ENCODE data around the gene ZNF595. TPM values are rescaled to one million over a fixed set of nuclear protein-coding genes. Genes with fewer than 3 reads are reported as not detected.
"Not testable (repeated sequence)": the region's sequence is repeated elsewhere in the genome, so short reads cannot be mapped to it uniquely, and the experiment has no call there.

The ZNF595 gene
- total RNA-seq, 1 donor from 2014 or later = 6.9 TPM

DNA sequence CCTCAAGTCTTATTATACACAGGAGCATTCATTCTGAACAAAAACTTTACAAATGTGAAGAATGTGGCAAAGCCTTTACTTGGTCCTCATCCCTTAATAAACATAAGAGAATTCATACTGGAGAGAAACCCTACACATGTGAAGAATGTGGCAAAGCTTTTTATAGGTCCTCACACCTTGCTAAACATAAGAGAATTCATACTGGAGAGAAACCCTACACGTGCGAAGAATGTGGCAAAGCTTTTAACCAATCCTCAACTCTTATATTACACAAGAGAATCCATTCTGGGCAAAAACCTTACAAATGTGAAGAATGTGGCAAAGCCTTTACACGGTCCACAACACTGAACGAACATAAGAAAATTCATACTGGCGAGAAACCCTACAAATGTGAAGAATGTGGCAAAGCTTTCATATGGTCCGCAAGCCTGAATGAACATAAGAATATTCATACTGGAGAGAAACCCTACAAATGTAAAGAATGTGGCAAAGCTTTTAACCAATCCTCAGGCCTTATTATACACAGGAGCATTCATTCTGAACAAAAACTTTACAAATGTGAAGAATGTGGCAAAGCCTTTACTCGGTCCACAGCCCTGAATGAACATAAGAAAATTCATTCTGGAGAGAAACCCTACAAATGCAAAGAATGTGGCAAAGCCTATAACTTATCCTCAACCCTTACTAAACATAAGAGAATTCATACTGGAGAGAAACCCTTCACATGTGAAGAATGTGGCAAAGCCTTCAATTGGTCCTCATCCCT, 33.6 kb downstream of the ZNF595 start:
- ATAC-seq = not testable (repeated sequence)

DNA sequence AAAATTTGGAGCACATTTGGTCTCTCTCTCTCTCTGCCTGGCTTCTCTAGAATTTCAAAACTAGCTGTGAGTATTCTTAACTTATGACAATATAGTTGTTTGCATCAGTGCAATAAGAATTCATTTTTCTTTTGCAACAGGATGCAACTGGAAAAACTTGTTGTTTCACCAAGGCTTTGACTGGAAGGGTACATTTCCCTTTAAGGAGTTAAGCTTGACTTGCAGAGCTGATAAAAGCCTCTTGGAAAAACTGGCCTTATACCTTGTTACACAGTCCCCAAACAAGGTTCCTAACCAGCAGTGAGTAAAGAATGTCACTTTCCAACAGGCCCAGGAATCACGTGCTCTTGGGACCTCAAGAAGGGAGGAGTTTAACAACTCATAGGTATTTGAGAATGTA, 45.3 kb downstream of the ZNF595 start:
- no peak for ATAC-seq

DNA sequence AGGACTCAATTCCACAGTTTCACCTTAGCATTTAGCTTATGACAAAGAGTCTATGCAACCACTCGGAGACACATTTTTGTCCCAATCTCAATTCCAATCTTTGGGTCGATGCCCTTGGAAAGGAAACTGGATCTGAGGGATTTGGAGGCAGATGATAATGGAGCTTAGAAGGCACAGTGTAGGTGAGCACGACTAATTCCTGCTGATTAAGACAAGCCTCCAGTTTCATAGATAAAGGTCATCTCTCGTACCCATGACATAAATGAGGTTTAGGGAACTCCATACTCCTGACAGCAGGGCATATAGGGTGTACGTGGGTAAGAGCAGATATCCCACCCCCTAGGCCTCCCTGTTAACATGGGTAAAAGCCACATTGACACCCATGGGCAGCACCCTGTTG, 46.7 kb downstream of the ZNF595 start:
- ATAC-seq = no peak

DNA sequence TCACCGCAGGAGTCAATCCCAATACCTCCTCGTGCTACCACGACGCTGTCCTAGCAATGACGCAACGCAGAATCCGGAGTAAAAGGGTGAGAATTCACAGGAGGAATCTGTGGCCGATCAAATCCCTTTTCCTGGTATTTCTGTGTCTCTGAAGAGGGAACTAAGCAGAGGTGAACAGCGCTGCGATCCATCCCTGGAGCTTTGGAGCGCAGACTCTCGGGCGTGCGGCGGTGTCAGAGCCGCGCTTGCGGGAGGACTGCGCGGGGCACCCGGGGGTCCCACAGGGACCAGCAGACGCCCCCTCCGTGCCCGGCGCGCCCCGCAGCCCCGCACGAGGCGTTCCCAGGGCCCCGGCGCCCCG, 53.9 kb downstream of the ZNF595 start:
- ATAC-seq = no peak

DNA sequence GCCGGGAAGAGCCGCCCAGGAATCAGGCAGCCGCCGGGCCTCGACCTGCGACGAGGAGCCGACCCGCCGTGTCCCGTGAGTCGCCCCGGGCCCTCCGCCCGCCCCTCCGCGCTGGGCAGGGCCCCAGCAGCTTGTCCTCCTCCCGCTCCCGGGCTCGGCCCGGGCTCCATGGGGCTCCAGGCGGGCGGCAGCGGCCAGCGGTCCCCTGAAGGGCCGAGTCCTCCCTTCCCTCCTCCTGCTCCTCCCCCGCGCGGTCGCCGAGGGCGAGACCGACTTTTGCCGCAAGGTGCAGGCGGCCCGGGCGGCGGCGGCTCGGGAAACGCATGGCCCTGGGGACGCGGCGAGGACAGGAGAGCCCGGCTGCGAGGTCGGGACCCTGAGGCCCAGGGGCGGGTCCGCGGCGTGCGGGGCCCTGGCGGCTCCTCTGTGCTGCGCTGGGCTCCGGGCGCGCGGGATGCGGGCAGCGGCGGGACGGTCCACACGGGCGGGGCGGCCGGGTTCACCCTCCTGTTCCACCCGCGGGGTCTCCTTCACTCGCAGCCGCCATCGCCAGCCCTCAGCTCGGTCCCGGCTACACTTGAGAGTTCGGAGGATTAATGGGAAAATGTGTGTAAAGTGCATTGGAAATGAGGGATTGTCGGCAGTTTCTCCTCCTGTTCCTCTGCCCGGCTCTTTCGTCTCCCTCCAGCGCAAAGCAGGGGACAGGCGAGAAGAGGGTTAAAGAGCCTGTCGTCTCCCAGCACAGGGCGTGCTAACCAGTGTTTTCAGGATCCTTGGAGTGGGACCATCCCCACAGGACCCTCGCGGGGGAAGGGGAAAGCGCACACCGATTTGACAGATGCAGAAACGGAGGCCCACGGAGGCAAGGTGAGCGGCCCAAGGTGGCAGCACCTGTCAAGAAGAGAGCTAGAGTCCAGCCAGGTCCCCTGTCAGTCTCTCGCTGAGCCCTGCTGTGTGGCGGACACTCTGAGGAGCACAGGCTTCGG, 54.6 kb downstream of the ZNF595 start:
- no peak for ATAC-seq

DNA sequence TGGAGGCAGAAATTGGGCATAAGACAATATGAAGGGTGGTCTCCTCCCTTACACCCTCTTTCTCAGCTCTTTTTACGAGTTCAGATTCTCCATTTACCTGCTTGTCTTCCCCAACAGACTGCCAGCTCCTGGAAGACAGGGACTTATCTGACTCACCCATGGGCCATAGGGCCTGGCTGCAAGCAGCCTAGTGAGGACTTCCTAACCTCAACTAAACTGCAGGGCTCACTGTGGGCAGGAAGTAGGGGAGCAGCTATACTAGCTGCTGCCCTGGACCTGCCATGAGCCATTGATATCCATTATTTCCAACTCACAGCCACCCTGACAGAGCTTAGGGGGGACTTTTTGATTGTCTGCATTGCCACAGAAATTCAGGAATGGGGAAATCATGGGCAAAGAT, 59.6 kb downstream of the ZNF595 start:
- no peak for ATAC-seq

DNA sequence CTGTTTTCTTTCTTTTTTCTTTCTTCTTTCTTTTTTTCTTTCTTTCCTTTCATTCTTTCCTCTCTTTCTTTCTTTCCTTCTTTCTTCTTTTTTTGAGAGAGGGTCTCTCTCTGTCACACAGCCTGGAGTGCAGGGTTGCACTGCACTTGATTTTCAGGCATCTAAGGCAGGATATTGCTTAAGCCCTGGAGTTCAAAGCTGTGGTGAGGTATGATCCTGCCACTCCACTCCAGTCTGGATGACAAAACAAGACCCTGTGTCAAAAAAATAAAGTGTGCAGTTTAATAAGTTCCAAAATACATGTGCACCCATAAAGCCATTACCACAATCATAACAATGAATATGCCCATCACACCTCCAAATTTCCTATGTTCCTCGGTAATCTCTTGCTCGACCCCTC, 60.6 kb downstream of the ZNF595 start:
- ATAC-seq = no peak

DNA sequence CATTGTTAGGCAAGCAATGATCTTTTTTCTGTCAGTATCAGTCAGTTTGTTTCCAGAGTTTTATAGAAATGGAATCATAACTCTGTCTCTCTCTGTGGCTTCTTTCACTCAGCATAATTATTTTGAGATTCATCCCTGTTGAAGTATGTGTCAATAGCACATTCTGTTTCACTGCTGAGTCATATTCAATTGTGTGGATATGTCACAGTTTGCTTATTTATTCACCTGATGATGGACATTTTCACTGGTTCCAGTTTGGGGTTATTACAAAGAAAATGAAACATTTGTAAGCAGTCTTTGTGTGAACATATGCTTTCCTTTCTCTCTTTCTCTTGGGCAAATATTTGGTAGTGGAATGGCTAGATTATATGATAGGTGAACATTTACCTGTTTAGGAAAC, 61.0 kb downstream of the ZNF595 start:
- ATAC-seq = no peak

DNA sequence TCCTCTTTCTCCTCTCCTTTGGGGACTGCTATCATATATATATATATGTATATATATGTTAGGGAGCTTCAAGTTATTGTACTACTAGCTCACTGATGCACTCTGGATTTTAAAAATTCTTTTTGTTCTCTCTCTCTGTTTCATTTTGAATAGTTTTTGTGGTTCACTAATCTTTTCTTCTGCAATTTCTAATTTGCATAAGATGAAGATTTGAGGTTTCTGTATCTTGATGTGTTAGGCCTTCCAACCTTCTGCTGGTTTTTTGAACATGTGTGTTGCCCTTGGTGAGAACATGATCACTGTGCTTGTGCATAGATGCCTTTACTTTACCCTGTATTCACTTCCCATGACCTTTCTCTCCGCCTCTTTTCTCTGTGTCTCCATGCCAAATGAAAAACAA, 63.4 kb downstream of the ZNF595 start:
- no peak for ATAC-seq

DNA sequence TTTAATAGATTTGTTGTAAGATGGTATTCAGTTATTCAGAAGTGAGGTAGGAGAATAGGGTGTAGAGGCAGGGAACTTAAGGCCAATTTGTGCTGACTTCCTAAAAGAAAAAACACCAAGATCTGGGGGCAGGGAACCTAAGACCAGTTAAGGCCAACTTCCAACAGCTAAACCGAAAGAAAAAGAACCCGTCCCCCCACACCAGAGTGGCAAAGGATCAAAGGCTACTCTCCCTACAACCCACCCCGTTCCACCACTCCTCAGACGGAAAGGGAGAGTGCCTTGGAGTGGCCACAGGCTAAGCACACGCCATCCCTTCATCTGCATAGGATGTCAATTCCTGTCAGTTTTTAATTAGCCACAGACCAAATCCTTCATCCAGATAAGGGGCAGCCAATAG, 67.5 kb downstream of the ZNF595 start:
- ATAC-seq = no peak

DNA sequence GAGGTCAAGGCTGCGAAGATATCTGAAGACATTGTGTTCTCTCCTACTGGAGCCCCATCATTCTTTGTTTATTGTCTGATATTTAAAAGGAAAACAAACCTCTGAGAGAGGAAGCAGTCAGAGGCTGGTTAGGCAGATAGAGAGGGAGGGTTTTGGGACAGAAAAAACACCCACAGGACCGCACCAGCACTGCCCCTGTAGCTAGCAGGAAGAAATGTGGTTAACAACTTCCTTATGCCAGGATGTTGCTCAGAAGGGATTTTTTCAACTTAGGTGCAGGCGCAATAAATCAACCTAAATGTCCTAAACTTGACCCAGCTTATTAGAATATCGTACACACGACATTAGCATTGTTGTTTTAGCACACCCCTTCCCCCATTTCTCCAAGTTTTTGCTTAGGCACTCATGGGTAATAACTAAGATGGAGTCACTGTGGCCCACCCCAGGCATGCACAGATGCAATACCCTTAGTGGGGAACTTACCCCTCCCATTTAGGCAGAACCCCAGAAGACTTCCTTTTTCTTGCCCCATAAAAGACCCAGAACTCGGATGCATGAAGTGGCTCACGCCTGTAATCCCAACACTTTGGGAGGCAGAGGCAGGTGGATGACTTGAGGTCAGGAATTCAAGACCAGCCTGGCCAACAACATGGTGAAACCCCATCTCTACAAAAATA, 68.4 kb downstream of the ZNF595 start:
- ATAC-seq = no peak

DNA sequence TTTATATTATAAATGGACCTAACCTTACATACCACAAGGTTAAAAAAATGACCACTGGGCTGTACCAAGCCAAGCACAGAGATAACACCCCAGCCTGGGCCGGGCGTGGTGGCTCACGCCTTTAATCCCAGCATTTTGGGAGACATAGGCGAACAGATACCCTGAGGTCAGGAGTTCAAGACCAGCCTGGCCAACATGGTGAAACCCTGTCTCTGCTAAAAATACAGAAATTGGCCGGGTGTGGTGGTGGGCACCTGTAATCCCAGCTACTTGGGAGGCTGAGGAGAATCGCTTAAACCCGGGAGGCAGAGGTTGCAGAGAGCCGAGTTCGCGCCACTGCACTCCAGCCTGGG, 70.8 kb downstream of the ZNF595 start:
- not testable (repeated sequence) for ATAC-seq

DNA sequence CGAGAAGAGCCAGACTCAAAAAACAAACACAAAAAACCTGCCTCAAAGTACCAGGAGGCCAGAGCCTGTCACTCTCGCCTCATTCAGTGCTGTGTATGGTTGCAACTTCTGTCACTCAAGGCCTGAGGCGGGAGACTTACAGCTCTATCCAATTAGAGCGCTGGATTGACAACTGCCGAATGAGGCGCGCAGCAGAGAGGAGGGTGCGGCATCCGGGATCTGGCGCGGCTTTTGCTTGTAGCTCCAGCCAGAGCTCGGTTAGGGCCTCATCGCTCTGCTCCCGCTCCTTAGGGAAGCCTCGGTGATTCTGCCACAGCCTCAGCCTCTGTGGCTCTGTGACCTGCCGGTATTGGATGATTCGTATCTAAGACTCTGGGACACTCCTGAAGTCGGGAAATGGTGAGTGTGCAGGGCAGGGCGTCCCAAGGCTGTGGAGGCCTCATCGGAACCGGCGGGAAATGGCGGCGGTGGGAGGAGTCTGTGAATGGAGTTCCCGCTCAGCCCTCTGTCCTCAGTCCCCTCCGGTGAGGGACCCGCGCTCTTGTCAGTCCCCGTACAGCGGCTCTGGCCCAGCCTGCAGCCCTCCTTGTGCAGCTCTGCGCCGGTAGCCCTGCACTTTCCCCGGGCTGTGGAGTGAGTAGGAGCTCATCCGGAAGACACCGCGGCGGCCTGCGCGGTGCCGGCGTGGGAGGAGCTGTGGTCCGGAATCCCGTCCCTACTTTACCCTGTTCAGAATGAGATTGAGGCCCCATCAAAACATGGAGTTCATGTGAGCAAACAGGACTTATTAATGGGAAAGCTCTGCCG, 71.4 kb downstream of the ZNF595 start, which contains the start of gene ZNF718:
Gene ZNF718, plus strand, starts transcription at position 227 of the 807 bp plus-strand sequence. Its CDS starts 170 bp downstream, at position 397.
- peak; percentile 100 for ATAC-seq

DNA sequence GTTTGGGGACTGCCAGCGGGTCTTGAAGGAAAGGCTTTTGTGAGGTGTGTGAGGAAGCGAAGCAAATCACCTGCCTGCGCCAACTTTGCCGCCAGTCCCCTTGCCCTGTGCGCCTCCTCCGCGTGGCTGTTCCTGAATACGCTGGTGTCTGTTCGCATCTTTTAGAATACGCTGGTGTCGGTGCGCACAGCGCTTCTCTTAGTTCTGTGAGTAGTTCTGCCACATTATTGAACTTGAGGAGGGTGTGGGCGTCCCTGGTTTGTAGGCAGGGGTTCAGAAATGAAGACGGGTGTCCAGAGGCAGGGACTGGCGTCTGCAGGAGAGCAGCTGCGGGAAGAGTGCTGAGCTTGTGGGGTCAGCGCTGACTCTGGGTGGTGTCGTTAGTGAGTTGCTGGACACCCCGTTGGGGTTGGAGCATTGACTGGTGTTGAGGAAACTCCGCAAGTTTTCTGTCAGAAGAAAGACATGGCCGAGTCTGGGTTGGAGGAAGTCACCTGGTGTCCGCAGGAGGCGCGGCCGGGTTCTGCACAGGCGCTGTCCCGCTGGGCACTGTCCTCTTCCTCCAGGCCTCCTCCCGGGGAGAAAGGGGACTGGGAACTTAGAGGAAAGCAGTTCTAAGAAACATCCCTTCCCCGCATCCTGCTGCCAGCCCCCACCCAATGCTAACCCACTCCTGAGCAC, 72.1 kb downstream of the ZNF595 start:
- peak; percentile 62 for ATAC-seq

DNA sequence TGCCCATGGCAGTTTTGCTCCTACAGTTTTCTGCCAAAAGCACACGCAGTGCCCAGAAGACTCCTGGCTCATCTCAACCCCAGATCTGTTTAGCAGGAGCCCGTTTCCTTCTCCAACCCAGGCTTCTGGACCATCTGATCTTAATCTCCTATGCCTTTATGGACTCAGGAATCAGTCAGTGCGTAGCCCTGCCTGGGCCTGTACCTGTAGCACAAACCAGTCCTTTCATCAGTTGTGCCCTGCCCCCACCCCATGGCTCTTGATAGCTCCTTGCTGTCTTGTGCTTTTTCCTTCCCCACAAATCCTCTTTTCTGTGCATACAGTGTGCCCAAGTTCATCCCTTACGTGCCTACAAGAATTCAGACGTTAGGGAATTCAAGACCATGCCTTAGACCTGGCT, 72.7 kb downstream of the ZNF595 start:
- no peak for ATAC-seq

DNA sequence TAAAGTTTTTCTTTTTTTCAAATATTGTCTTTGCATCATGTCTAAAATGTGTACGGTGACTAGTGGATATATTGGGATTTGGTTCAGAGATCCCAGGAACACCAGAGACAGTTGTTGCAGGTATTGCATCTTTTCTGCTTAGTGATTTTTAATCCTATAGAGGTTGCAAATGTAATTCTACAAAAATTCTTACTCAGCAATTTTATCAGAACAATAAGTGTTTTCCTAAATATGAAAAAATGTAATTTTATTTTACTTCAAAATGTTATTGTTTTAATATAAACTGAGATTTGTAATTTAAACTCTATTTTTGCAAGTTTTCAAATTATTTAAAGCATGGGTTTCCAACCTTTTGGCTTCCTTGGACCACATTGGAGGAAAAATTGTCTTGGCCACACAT, 79.4 kb downstream of the ZNF595 start:
- ATAC-seq = no peak

Other genes with a start within 250 kb of the ZNF595 start
- 3.3 TPM for gene ZNF718, start 71.2 kb downstream of the ZNF595 start, total RNA-seq